ENCODE measurements around the gene NR1H4.

NR1H4 gene

GRCh38 chr12:100443434-100443833 is 30.2 kb upstream of the NR1H4 start:
- Histone ChIP-seq H3K27me3 (ENCODE audit: insufficient read depth, low read length) (no peaks in the 10 kb centered on the region), H3F3A (ENCODE audit: insufficient read depth, low read length) (no peaks in the 10 kb centered on the region), H3K27ac (ENCODE audit: low read depth, low read length, poor library complexity, severe bottlenecking) (no peak overlapping the region), H3K4me2 (ENCODE audit: low read length) (no peak overlapping the region), H2AFZ (ENCODE audit: low read length) (no peak overlapping the region), H3K4me1 (ENCODE audit: insufficient read depth, low read length, severe bottlenecking) (no peaks in the 10 kb centered on the region), H3K9ac (ENCODE audit: low read length) (no peak overlapping the region), H3K4me3 (ENCODE audit: low read depth, low read length, poor library complexity, severe bottlenecking) (no peak overlapping the region), H3K9me2 (ENCODE audit: low read depth, low read length) (no peaks in the 10 kb centered on the region), H4K20me1 (ENCODE audit: insufficient read depth, low read length) (no peaks in the 10 kb centered on the region), H3K9me3 (ENCODE audit: low read length) (no peaks in the 10 kb centered on the region), H3K36me3 (ENCODE audit: insufficient read depth, low read length) (no peaks in the 10 kb centered on the region), H3K79me2 (ENCODE audit: insufficient read depth, low read length) (no peaks in the 10 kb centered on the region)
- TF ChIP-seq, protein P1, sequence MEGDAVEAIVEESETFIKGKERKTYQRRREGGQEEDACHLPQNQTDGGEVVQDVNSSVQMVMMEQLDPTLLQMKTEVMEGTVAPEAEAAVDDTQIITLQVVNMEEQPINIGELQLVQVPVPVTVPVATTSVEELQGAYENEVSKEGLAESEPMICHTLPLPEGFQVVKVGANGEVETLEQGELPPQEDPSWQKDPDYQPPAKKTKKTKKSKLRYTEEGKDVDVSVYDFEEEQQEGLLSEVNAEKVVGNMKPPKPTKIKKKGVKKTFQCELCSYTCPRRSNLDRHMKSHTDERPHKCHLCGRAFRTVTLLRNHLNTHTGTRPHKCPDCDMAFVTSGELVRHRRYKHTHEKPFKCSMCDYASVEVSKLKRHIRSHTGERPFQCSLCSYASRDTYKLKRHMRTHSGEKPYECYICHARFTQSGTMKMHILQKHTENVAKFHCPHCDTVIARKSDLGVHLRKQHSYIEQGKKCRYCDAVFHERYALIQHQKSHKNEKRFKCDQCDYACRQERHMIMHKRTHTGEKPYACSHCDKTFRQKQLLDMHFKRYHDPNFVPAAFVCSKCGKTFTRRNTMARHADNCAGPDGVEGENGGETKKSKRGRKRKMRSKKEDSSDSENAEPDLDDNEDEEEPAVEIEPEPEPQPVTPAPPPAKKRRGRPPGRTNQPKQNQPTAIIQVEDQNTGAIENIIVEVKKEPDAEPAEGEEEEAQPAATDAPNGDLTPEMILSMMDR (IDR thresholded peaks at IDR 0.05; ENCODE audit: low read length): no peak
- TF ChIP-seq EZH2 (IDR thresholded peaks at IDR 0.05; ENCODE audit: borderline replicate concordance, low read length): no peak

DNA sequence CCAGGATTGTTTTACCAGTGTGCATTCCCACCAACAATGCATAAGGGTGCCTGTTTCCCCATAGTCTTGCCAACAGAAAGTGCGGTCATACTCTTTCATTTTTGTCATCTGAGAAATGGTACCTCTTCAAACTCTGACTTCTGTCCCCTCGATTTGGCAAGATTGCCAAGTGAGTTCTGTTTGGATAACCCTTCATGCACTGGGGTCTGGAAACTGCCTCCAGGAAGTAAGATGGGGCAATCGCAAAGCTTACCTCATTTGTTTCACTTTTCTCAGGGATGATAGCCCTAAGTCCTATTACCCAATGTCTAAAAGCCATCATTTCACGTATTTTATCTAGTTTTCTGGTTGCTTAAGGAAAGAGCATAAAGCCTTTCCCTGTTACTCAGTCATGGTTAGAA is 28.6 kb upstream of the NR1H4 start:
- H3K4me2 ChIP-seq (ENCODE audit: low read length): no peak overlapping the region
- no peaks in the 10 kb centered on the region for H4K20me1 ChIP-seq (ENCODE audit: insufficient read depth, low read length)
- no peaks in the 10 kb centered on the region for H3F3A ChIP-seq (ENCODE audit: insufficient read depth, low read length)
- no peaks in the 10 kb centered on the region for H3K9me3 ChIP-seq (ENCODE audit: low read length)
- no peak overlapping the region for H3K27ac ChIP-seq (ENCODE audit: low read depth, low read length, poor library complexity, severe bottlenecking)
- TF ChIP-seq EZH2 (IDR thresholded peaks at IDR 0.05; ENCODE audit: borderline replicate concordance, low read length): no peak
- TF ChIP-seq, protein P1 (IDR thresholded peaks at IDR 0.05; ENCODE audit: low read length): no peak
- no peaks in the 10 kb centered on the region for H3K27me3 ChIP-seq (ENCODE audit: insufficient read depth, low read length)
- no peaks in the 10 kb centered on the region for H3K79me2 ChIP-seq (ENCODE audit: insufficient read depth, low read length)
- H2AFZ ChIP-seq (ENCODE audit: low read length): no peak overlapping the region
- no peaks in the 10 kb centered on the region for H3K4me1 ChIP-seq (ENCODE audit: insufficient read depth, low read length, severe bottlenecking)
- no peak overlapping the region for H3K4me3 ChIP-seq (ENCODE audit: low read depth, low read length, poor library complexity, severe bottlenecking)
- no peaks in the 10 kb centered on the region for H3K9me2 ChIP-seq (ENCODE audit: low read depth, low read length)
- no peak overlapping the region for H3K9ac ChIP-seq (ENCODE audit: low read length)
- H3K36me3 ChIP-seq (ENCODE audit: insufficient read depth, low read length): no peaks in the 10 kb centered on the region

GRCh38 chr12:100447381-100447780 is 26.3 kb upstream of the NR1H4 start:
- Histone ChIP-seq H3K4me3 (ENCODE audit: low read depth, low read length, poor library complexity, severe bottlenecking) (no peak overlapping the region), H3K27ac (ENCODE audit: low read depth, low read length, poor library complexity, severe bottlenecking) (no peak overlapping the region), H3K9me3 (ENCODE audit: low read length) (no peaks in the 10 kb centered on the region), H3K27me3 (ENCODE audit: insufficient read depth, low read length) (no peaks in the 10 kb centered on the region), H4K20me1 (ENCODE audit: insufficient read depth, low read length) (no peaks in the 10 kb centered on the region), H3K79me2 (ENCODE audit: insufficient read depth, low read length) (no peaks in the 10 kb centered on the region), H3K4me1 (ENCODE audit: insufficient read depth, low read length, severe bottlenecking) (no peaks in the 10 kb centered on the region), H3K4me2 (ENCODE audit: low read length) (no peak overlapping the region), H3K9ac (ENCODE audit: low read length) (no peak overlapping the region), H3F3A (ENCODE audit: insufficient read depth, low read length) (no peaks in the 10 kb centered on the region), H2AFZ (ENCODE audit: low read length) (no peak overlapping the region), H3K9me2 (ENCODE audit: low read depth, low read length) (no peaks in the 10 kb centered on the region), H3K36me3 (ENCODE audit: insufficient read depth, low read length) (no peaks in the 10 kb centered on the region)
- no peak for TF ChIP-seq EZH2 (IDR thresholded peaks at IDR 0.05; ENCODE audit: borderline replicate concordance, low read length)
- TF ChIP-seq, protein P1 (IDR thresholded peaks at IDR 0.05; ENCODE audit: low read length): no peak
